ENCODE data around the gene WDR45. TPM values are rescaled to one million over a fixed set of nuclear protein-coding genes. Genes with fewer than 3 reads are reported as not detected.

The WDR45 gene
- polyA plus RNA-seq, 1 donor from 2014 or later: 26.5 TPM

DNA sequence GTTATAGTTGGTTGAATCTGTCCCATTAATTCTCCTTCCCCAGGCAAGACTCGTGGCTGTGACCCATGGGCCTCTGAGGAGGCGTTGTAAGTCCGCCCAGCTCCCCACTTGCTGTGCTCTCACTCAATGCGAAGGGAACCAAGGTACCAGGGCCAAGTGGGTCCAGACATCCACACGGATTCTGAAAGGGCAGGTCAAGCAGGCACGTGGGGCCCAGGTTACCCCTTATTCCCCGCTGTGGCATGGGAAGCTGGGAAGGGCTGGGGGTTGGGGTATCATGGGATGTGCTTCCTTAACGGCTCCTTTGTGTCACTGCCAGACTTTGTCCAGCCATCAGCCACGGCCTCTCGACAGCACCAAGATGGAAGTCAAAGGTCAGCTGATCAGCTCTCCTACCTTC lies 17.8 kb downstream of the WDR45 start:
- H3K9ac ChIP-seq (ENCODE audit: low read length): no peak overlapping the region
- TF ChIP-seq CTCF (IDR thresholded peaks at IDR 0.05; ENCODE audit: poor library complexity, severe bottlenecking) (no peak), TAF1 (IDR thresholded peaks at IDR 0.05; ENCODE audit: low read depth) (no peak), MXI1 (conservative IDR thresholded peaks at IDR 0.05; ENCODE audit: poor library complexity, severe bottlenecking) (no peak), RAD21 (conservative IDR thresholded peaks at IDR 0.05) (no peak), EP300 (conservative IDR thresholded peaks at IDR 0.05; ENCODE audit: poor library complexity, severe bottlenecking) (no peak), POLR2AphosphoS5 (IDR thresholded peaks at IDR 0.05) (no peak), REST (IDR thresholded peaks at IDR 0.05; ENCODE audit: borderline replicate concordance) (no peak), SMC3 (conservative IDR thresholded peaks at IDR 0.05; ENCODE audit: poor library complexity) (no peak), EZH2 (IDR thresholded peaks at IDR 0.05; ENCODE audit: borderline replicate concordance, insufficient read depth, low read length, poor library complexity, severe bottlenecking) (no peak)
- H3F3A ChIP-seq (ENCODE audit: insufficient read depth, low read length, poor library complexity, severe bottlenecking): no peaks in the 10 kb centered on the region
- H3K36me3 ChIP-seq (ENCODE audit: insufficient read depth, low read length): no peaks in the 10 kb centered on the region
- no peak overlapping the region for H3K4me2 ChIP-seq (ENCODE audit: low read length)
- no peak overlapping the region for H3K4me3 ChIP-seq (ENCODE audit: low read length)
- no peaks in the 10 kb centered on the region for H3K9me2 ChIP-seq (ENCODE audit: insufficient read depth, low read length)
- H2AFZ ChIP-seq (ENCODE audit: low read depth, low read length): no peak overlapping the region
- H3K27ac ChIP-seq (ENCODE audit: low read length): no peak overlapping the region
- H3K27me3 ChIP-seq (ENCODE audit: insufficient read depth, low read depth, low read length): no peaks in the 10 kb centered on the region
- H3K79me2 ChIP-seq (replicated peaks; ENCODE audit: insufficient read depth, low read length): no peaks in the 10 kb centered on the region
- no peaks in the 10 kb centered on the region for H4K20me1 ChIP-seq (ENCODE audit: insufficient read depth)
- H3K9me3 ChIP-seq (ENCODE audit: low read length): no peaks in the 10 kb centered on the region

DNA sequence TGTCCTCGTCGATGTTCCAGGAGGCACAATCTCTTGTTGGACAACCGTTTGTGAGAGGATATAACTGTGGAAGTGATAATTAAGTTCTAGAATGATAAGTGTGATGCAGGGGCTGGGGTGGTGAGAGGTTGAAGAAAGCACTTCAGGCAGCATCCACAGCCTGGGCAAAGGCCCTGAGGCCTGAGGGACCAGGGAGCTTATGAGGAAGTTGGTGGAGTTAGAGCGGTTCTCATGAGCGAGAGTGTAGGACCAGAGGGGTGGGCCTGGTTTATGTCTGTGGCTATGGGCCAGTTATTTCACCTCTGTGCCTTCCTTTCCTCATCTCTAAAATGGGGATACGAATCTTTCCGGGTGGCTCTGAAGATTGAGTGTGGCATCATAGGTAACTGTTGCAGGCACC lies 18.2 kb downstream of the WDR45 start:
- Histone ChIP-seq H3K9ac (ENCODE audit: low read length) (no peak overlapping the region), H3K27me3 (ENCODE audit: insufficient read depth, low read depth, low read length) (no peaks in the 10 kb centered on the region), H3K9me3 (ENCODE audit: low read length) (no peaks in the 10 kb centered on the region), H3F3A (ENCODE audit: insufficient read depth, low read length, poor library complexity, severe bottlenecking) (no peaks in the 10 kb centered on the region), H3K4me3 (ENCODE audit: low read length) (no peak overlapping the region), H3K4me2 (ENCODE audit: low read length) (no peak overlapping the region), H2AFZ (ENCODE audit: low read depth, low read length) (no peak overlapping the region), H3K27ac (ENCODE audit: low read length) (no peak overlapping the region), H4K20me1 (ENCODE audit: insufficient read depth) (no peaks in the 10 kb centered on the region), H3K9me2 (ENCODE audit: insufficient read depth, low read length) (no peaks in the 10 kb centered on the region), H3K79me2 (replicated peaks; ENCODE audit: insufficient read depth, low read length) (no peaks in the 10 kb centered on the region), H3K36me3 (ENCODE audit: insufficient read depth, low read length) (no peaks in the 10 kb centered on the region)
- TF ChIP-seq REST (IDR thresholded peaks at IDR 0.05; ENCODE audit: borderline replicate concordance) (no peak), EZH2 (IDR thresholded peaks at IDR 0.05; ENCODE audit: borderline replicate concordance, insufficient read depth, low read length, poor library complexity, severe bottlenecking) (no peak), MXI1 (conservative IDR thresholded peaks at IDR 0.05; ENCODE audit: poor library complexity, severe bottlenecking) (no peak), TAF1 (IDR thresholded peaks at IDR 0.05; ENCODE audit: low read depth) (no peak), CTCF (IDR thresholded peaks at IDR 0.05; ENCODE audit: poor library complexity, severe bottlenecking) (no peak), EP300 (conservative IDR thresholded peaks at IDR 0.05; ENCODE audit: poor library complexity, severe bottlenecking) (no peak), RAD21 (conservative IDR thresholded peaks at IDR 0.05) (no peak), POLR2AphosphoS5 (IDR thresholded peaks at IDR 0.05) (no peak), SMC3 (conservative IDR thresholded peaks at IDR 0.05; ENCODE audit: poor library complexity) (no peak)
